DND-41 (cell line): Measurements from ENCODE around the gene PRODH.

Experiments
- EZH2 ChIP-seq: IDR thresholded peaks from 3 replicates; pipeline ENCODE4 v1.6.1; 2012; ENCODE audit warnings: borderline replicate concordance, low read depth, mild to moderate bottlenecking, moderate library complexity, low read length, inconsistent platforms; ENCODE audit not compliant: severe bottlenecking
- TF ChIP-seq, protein P1 (sequence below): IDR thresholded peaks from 2 replicates; pipeline ENCODE4 v1.5.1; 2012; ENCODE audit warnings: borderline replicate concordance, low read length, moderate library complexity, mild to moderate bottlenecking; ENCODE audit not compliant: poor library complexity, severe bottlenecking; ENCODE audit errors: extremely low read depth

DNA sequence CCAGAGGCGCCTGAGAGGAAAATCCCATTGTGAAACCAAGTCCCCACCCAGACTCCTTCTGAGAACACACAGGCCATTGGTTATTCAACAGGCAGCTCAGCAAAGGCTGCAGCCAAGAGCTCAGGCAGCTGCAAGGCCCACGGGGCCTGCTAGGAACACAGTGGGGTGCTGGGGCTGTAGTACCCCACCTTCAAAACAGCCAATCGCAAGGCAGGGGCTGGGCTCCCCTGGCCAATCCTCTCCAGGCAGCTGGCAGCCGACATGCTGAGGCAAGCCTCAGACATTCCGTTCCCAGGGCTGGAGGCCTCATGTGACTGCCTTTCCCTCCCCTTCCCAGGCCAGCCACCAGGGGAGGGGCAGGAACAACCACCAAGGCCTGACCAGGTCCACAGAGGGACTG lies 6.6 kb downstream of the PRODH start:
- TF ChIP-seq, protein P1, sequence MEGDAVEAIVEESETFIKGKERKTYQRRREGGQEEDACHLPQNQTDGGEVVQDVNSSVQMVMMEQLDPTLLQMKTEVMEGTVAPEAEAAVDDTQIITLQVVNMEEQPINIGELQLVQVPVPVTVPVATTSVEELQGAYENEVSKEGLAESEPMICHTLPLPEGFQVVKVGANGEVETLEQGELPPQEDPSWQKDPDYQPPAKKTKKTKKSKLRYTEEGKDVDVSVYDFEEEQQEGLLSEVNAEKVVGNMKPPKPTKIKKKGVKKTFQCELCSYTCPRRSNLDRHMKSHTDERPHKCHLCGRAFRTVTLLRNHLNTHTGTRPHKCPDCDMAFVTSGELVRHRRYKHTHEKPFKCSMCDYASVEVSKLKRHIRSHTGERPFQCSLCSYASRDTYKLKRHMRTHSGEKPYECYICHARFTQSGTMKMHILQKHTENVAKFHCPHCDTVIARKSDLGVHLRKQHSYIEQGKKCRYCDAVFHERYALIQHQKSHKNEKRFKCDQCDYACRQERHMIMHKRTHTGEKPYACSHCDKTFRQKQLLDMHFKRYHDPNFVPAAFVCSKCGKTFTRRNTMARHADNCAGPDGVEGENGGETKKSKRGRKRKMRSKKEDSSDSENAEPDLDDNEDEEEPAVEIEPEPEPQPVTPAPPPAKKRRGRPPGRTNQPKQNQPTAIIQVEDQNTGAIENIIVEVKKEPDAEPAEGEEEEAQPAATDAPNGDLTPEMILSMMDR = no peak
- no peak for TF ChIP-seq EZH2
